HepG2 (cell line): ENCODE data around the gene ZNF331. TPM values are rescaled to one million over a fixed set of nuclear protein-coding genes. Genes with fewer than 3 reads are reported as not detected.
A peak's percentile ranks its signal among the peaks of the same experiment; 100 is the strongest.

Source experiments
- ARNTL ChIP-seq: sonication (generic); formaldehyde crosslinking; IDR thresholded peaks from 2 replicates; pipeline ENCODE4 v1.4.0; 2020; ENCODE audit warnings: mild to moderate bottlenecking, missing genetic modification reagents
- CERS6 ChIP-seq: sonication (generic); formaldehyde crosslinking; IDR thresholded peaks from 2 replicates; pipeline ENCODE4 v1.5.0; 2020; ENCODE audit warnings: missing genetic modification reagents
- ELF4 ChIP-seq: sonication (generic); formaldehyde crosslinking; IDR thresholded peaks from 2 replicates; pipeline ENCODE4 v1.5.0; 2020; ENCODE audit warnings: missing genetic modification reagents, mild to moderate bottlenecking, moderate library complexity, borderline replicate concordance
- FLYWCH1 ChIP-seq: sonication (generic); formaldehyde crosslinking; IDR thresholded peaks from 2 replicates; pipeline ENCODE4 v1.8.1; 2023; ENCODE audit warnings: mild to moderate bottlenecking, missing genetic modification reagents
- GFI1 ChIP-seq: sonication (generic); formaldehyde crosslinking; IDR thresholded peaks from 2 replicates; pipeline ENCODE4 v1.5.0; 2020; ENCODE audit warnings: missing genetic modification reagents, mild to moderate bottlenecking, borderline replicate concordance
- KDM5A ChIP-seq: fragments of 200-600 bp; sonication (generic); IDR thresholded peaks from 2 replicates; pipeline ENCODE4 v1.7.0; 2018; ENCODE audit warnings: antibody characterized with exemption, mild to moderate bottlenecking, low read length, borderline replicate concordance
- KMT2B ChIP-seq: IDR thresholded peaks from 2 replicates; pipeline ENCODE4 v1.6.1; 2016; ENCODE audit warnings: missing genetic modification reagents, missing compliant biosample characterization
- MAF1 ChIP-seq: sonication (generic); formaldehyde crosslinking; IDR thresholded peaks from 2 replicates; pipeline ENCODE4 v1.5.0; 2020; ENCODE audit warnings: missing genetic modification reagents, borderline replicate concordance
- MTERF4 ChIP-seq: sonication (generic); formaldehyde crosslinking; IDR thresholded peaks from 2 replicates; pipeline ENCODE4 v1.8.0; 2023; ENCODE audit warnings: mild to moderate bottlenecking, missing genetic modification reagents
- RBAK ChIP-seq: sonication (generic); formaldehyde crosslinking; IDR thresholded peaks from 2 replicates; pipeline ENCODE4 v1.5.1; 2020; ENCODE audit warnings: mild to moderate bottlenecking, missing genetic modification reagents
- SRSF1 ChIP-seq: fragments of 200-400 bp; formaldehyde crosslinking; optimal IDR thresholded peaks from 2 replicates; pipeline ENCODE3; 2017; ENCODE audit warnings: mild to moderate bottlenecking, low read depth, low read length, moderate library complexity
- TFDP2 ChIP-seq: sonication (generic); formaldehyde crosslinking; IDR thresholded peaks from 2 replicates; pipeline ENCODE4 v1.4.0; 2020; ENCODE audit warnings: missing genetic modification reagents
- ZMYM3 ChIP-seq: sonication (generic); formaldehyde crosslinking; IDR thresholded peaks from 2 replicates; pipeline ENCODE4 v1.5.1; 2020; ENCODE audit warnings: mild to moderate bottlenecking, missing genetic modification reagents
- ZNF180 ChIP-seq: sonication (generic); formaldehyde crosslinking; IDR thresholded peaks from 2 replicates; pipeline ENCODE4 v1.4.0; 2020; ENCODE audit warnings: low read depth, missing genetic modification reagents, borderline replicate concordance
- ZNF512B ChIP-seq: sonication (generic); formaldehyde crosslinking; IDR thresholded peaks from 2 replicates; pipeline ENCODE4 v1.5.1; 2020; ENCODE audit warnings: missing genetic modification reagents, mild to moderate bottlenecking, borderline replicate concordance
- ZNF547 ChIP-seq: sonication (generic); formaldehyde crosslinking; IDR thresholded peaks from 2 replicates; pipeline ENCODE4 v1.5.1; 2020; ENCODE audit warnings: mild to moderate bottlenecking, missing genetic modification reagents
- ZNF564 ChIP-seq: sonication (generic); formaldehyde crosslinking; IDR thresholded peaks from 2 replicates; pipeline ENCODE4 v1.8.1; 2023; ENCODE audit warnings: mild to moderate bottlenecking, missing genetic modification reagents
- ZNF580 ChIP-seq: IDR thresholded peaks from 2 replicates; pipeline ENCODE4 v1.6.1; 2016; ENCODE audit warnings: low read depth, borderline replicate concordance
- ZNF850 ChIP-seq: sonication (generic); formaldehyde crosslinking; conservative IDR thresholded peaks from 2 replicates; pipeline ENCODE4 v1.9.0; 2021; ENCODE audit warnings: mild to moderate bottlenecking, missing genetic modification reagents
- ZSCAN29 ChIP-seq: sonication (generic); formaldehyde crosslinking; conservative IDR thresholded peaks from 2 replicates; pipeline ENCODE4 v1.4.0; 2020; ENCODE audit warnings: mild to moderate bottlenecking, missing genetic modification reagents
- polyA plus RNA-seq, 8 experiments: library from polyadenylated mRNA; depleted of rRNA in 3 of 8; stranded (reverse) in 7 of 8; unstranded in 1 of 8; fragments of >200 nt; fragmentation: Illumina TruSeq in 4 of 8; extraction: Trizol in 4 of 8; gene quantifications; 2 replicates each; pipeline versions ENCODE4 v1.2.1 to v1.2.3, GENCODE V29; 2011 to 2016; ENCODE audit warnings: low read depth in 4 of 8, missing spikeins in 1 of 8, mixed read lengths in 1 of 8; ENCODE audit not compliant: insufficient read depth in 1 of 8
- total RNA-seq, 5 experiments: library from RNA; depleted of rRNA; stranded (reverse); fragments of >200 nt; fragmentation: Illumina TruSeq; extraction: Trizol; gene quantifications; 2 replicates each; pipeline ENCODE4 v1.2.3, GENCODE V29; 2016; ENCODE audit warnings: low read depth in 1 of 5

Gene ZNF331
- total and polyA plus RNA-seq, 2 of the 13 experiments (the other 11 are each of a cell fraction or from before 2014, with no cell fraction given), result 8.2 to 13.3 TPM

GRCh38 chr19:53507523-53508442 lies 30.2 kb upstream of the ZNF331 start (continued):
- TF ChIP-seq ZNF580 (CRISPR knock-in tag), result peak; percentile 63; the same call in 1 of the 2 replicates
- no peak for TF ChIP-seq ELF4 (CRISPR knock-in tag)
- TF ChIP-seq FLYWCH1 (CRISPR knock-in tag), result no peak
- TF ChIP-seq ZMYM3 (CRISPR knock-in tag), result peak; percentile 82; the same call in 1 of the 2 replicates
- TF ChIP-seq KMT2B (CRISPR knock-in tag), result no peak
- TF ChIP-seq ZNF547 (CRISPR knock-in tag), result peak; percentile 49; the same call in 1 of the 2 replicates
- TF ChIP-seq ZNF512B (CRISPR knock-in tag), result no peak
- no peak for TF ChIP-seq CERS6
- TF ChIP-seq ZNF850 (CRISPR knock-in tag), result no peak
- TF ChIP-seq KDM5A, result no peak
- no peak for TF ChIP-seq ZNF180
- TF ChIP-seq ARNTL (CRISPR knock-in tag), result peak; percentile 97
- TF ChIP-seq ZSCAN29 (CRISPR knock-in tag), result no peak; the same call in 1 of the 2 replicates
- no peak for TF ChIP-seq MAF1 (CRISPR knock-in tag)
- no peak for TF ChIP-seq ZNF564 (CRISPR knock-in tag)
- TF ChIP-seq RBAK (CRISPR knock-in tag), result no peak
- TF ChIP-seq SRSF1, result no peak
- peak; percentile 74; the same call in 1 of the 2 replicates for TF ChIP-seq GFI1 (CRISPR knock-in tag)
- TF ChIP-seq TFDP2 (CRISPR knock-in tag), result peak; percentile 43; the same call in 1 of the 2 replicates
- TF ChIP-seq MTERF4 (CRISPR knock-in tag), result 0 out of 2 replicates have a peak, but pooled peaks have one; percentile 7
